DND-41 (cell line): ENCODE measurements around the gene HARS2.

ENCODE experiments used
- ATAC-seq: fragments of 200-7000 bp; cut with Tn5 transposase; 3 replicates; pipeline ENCODE4 v1.9.1; 2021; ENCODE audit warnings: low read depth; ENCODE audit not compliant: insufficient read depth
- DNase-seq: peaks from one replicate; pipeline ENCODE4 v3.0.0-alpha.2; 2020
- H2AFZ ChIP-seq: 2 replicates; pipeline ENCODE4 v1.6.0; 2012; ENCODE audit warnings: low read depth, low read length
- H3K27ac ChIP-seq: 2 replicates; pipeline ENCODE4 v1.5.1; 2012; ENCODE audit warnings: low read length, inconsistent platforms
- H3K27me3 ChIP-seq: fragments of 200-600 bp; sonication (generic); 2 replicates; pipeline ENCODE4 v1.6.0; 2012; ENCODE audit warnings: low read length, mild to moderate bottlenecking, inconsistent platforms; ENCODE audit not compliant: insufficient read depth, poor library complexity
- H3K36me3 ChIP-seq: 2 replicates; pipeline ENCODE4 v1.5.1; 2012; ENCODE audit warnings: low read length, inconsistent platforms; ENCODE audit not compliant: insufficient read depth
- H3K4me1 ChIP-seq: 2 replicates; pipeline ENCODE4 v1.5.1; 2012; ENCODE audit warnings: mild to moderate bottlenecking, low read length; ENCODE audit not compliant: insufficient read depth
- H3K4me2 ChIP-seq: 2 replicates; pipeline ENCODE4 v1.6.0; 2012; ENCODE audit warnings: mild to moderate bottlenecking, moderate library complexity, low read length, inconsistent platforms; ENCODE audit not compliant: insufficient read depth
- H3K4me3 ChIP-seq, 2 experiments: fragments of 200-600 bp in 1 of 2; shearing (Covaris generic) in 1 of 2; 2 replicates each; pipeline ENCODE4 v1.5.1; 2012 to 2016; ENCODE audit warnings: inconsistent platforms in 2 of 2, low read length in 2 of 2, mild to moderate bottlenecking in 2 of 2, low read depth in 1 of 2, moderate library complexity in 1 of 2
- H3K79me2 ChIP-seq: 2 replicates; pipeline ENCODE4 v1.6.0; 2012; ENCODE audit warnings: low read length, inconsistent platforms; ENCODE audit not compliant: insufficient read depth
- H3K9ac ChIP-seq: 2 replicates; pipeline ENCODE4 v1.6.0; 2012; ENCODE audit warnings: low read depth, mild to moderate bottlenecking, inconsistent platforms, low read length, moderate library complexity
- H3K9me3 ChIP-seq: 2 replicates; pipeline ENCODE4 v1.5.1; 2012; ENCODE audit warnings: low read length, moderate library complexity, mild to moderate bottlenecking, inconsistent platforms; ENCODE audit not compliant: insufficient read depth, severe bottlenecking
- H4K20me1 ChIP-seq: 2 replicates; pipeline ENCODE4 v1.6.0; 2012; ENCODE audit warnings: low read length; ENCODE audit not compliant: insufficient read depth
- CTCF ChIP-seq: IDR thresholded peaks from 2 replicates; pipeline ENCODE4 v1.5.1; 2012; ENCODE audit warnings: borderline replicate concordance, low read length, moderate library complexity, mild to moderate bottlenecking; ENCODE audit not compliant: poor library complexity, severe bottlenecking; ENCODE audit errors: extremely low read depth
- EZH2 ChIP-seq: IDR thresholded peaks from 3 replicates; pipeline ENCODE4 v1.6.1; 2012; ENCODE audit warnings: borderline replicate concordance, low read depth, mild to moderate bottlenecking, moderate library complexity, low read length, inconsistent platforms; ENCODE audit not compliant: severe bottlenecking

The HARS2 gene

GRCh38 chr5:140672455-140673186 is 18.6 kb upstream of the HARS2 start:
- no peak for TF ChIP-seq EZH2
- TF ChIP-seq CTCF = no peak
- H3K9ac ChIP-seq = no peak overlapping the region
- H3K9me3 ChIP-seq = no peaks in the 10 kb centered on the region
- peaks cover under 1% of the 10 kb centered on the region; the same call in 1 of the 2 replicates for H3K4me1 ChIP-seq
- peaks cover 92% of the 10 kb centered on the region for H3K36me3 ChIP-seq
- no peak overlapping the region for H3K27ac ChIP-seq
- peaks cover 10% of the 10 kb centered on the region; the same call in 1 of the 2 replicates for H3K79me2 ChIP-seq
- no peak overlapping the region for H3K4me2 ChIP-seq
- peaks cover 7% of the 10 kb centered on the region; the same call in 1 of the 2 replicates for H4K20me1 ChIP-seq
- no peak overlapping the region for H3K4me3 ChIP-seq
- H3K27me3 ChIP-seq = no peaks in the 10 kb centered on the region
- ATAC-seq (peak; percentile 5; the same call in 1 of the 3 replicates), DNase-seq (no peak)
- no peak overlapping the region for H2AFZ ChIP-seq

GRCh38 chr5:140673187-140673976 is 17.9 kb upstream of the HARS2 start, which contains the start of gene DND1:
TSS of gene DND1 (minus strand) at chr5:140673576. CDS start at chr5:140673542, 34 bp downstream.
- Histone ChIP-seq H3K27ac (no peak within 1 kb of the TSS), H3K9me3 (no peaks in the 10 kb centered on the region), H4K20me1 (peaks cover 5% of the 10 kb centered on the region; the same call in 1 of the 2 replicates), H3K4me2 (no peak within 1 kb of the TSS), H2AFZ (no peak within 1 kb of the TSS), H3K36me3 (peaks cover 90% of the 10 kb centered on the region), H3K9ac (no peak within 1 kb of the TSS), H3K4me3 (no peak within 1 kb of the TSS), H3K4me1 (no peaks in the 10 kb centered on the region), H3K79me2 (peaks cover 3% of the 10 kb centered on the region; the same call in 1 of the 2 replicates), H3K27me3 (no peaks in the 10 kb centered on the region)
- ATAC-seq (peak; percentile 25; the same call in 1 of the 3 replicates), DNase-seq (no peak)
- TF ChIP-seq EZH2 (no peak), CTCF (no peak)

- Histone ChIP-seq H3K4me1 (no peaks in the 10 kb centered on the region), H3K27ac (no peak overlapping the region), H3K79me2 (no peaks in the 10 kb centered on the region), H3K9me3 (no peaks in the 10 kb centered on the region), H3K27me3 (no peaks in the 10 kb centered on the region), H3K4me2 (no peak overlapping the region), H3K9ac (no peak overlapping the region), H2AFZ (no peak overlapping the region), H3K36me3 (peaks cover 88% of the 10 kb centered on the region), H3K4me3 (no peak overlapping the region), H4K20me1 (0 out of 2 replicates have a peak, but pooled peaks cover 4% of the 10 kb centered on the region)
- ATAC-seq = no peak
- DNase-seq = no peak
- no peak for TF ChIP-seq EZH2
- TF ChIP-seq CTCF = no peak
Observed at GRCh38 chr5:140674211-140674610, 17.0 kb upstream of the HARS2 start.
